ENCODE data around the gene MLPH. TPM values are rescaled to one million over a fixed set of nuclear protein-coding genes. Genes with fewer than 3 reads are reported as not detected.
A peak's percentile ranks its signal among the peaks of the same experiment; 100 is the strongest.

MLPH gene
- total RNA-seq, 1 experiment from 2014 or later, result 27.1 TPM

GRCh38 chr2:237480556-237480955, 6.5 kb upstream of the MLPH start:
- no peak for TF ChIP-seq CTCF (IDR thresholded peaks at IDR 0.05; ENCODE audit: unreplicated experiment)
- DNase-seq (ENCODE audit: unreplicated experiment), result no peak
- H3K27ac Mint-ChIP-seq (ENCODE audit: low read depth, unreplicated experiment), result no peak overlapping the region
- H3K9me3 Mint-ChIP-seq (ENCODE audit: unreplicated experiment), result no peaks in the 10 kb centered on the region
- H3K4me3 Mint-ChIP-seq (ENCODE audit: unreplicated experiment), result no peak overlapping the region
- peaks cover 26% of the 10 kb centered on the region for H3K4me1 Mint-ChIP-seq (ENCODE audit: insufficient read depth, unreplicated experiment)
- ChIA-PET POLR2A (no interaction called here), CTCF (interaction anchor here (1.2 to 2.0 kb wide), 2 partner anchors 32 to 59 kb away, joined by 6 to 7 read pairs; no protein-coding TSS in a partner anchor)
- H3K36me3 Mint-ChIP-seq (ENCODE audit: insufficient read depth, unreplicated experiment), result no peaks in the 10 kb centered on the region
- no TSS peak for BruUV-seq (replicated peaks)
- intact Hi-C loops (cut with micrococcal nuclease), result no loop called here
- no peaks in the 10 kb centered on the region for H3K27me3 Mint-ChIP-seq (ENCODE audit: insufficient read depth, unreplicated experiment)

GRCh38 chr2:237480988-237481525, 6.0 kb upstream of the MLPH start:
- DNase-seq (ENCODE audit: unreplicated experiment), result no peak
- intact Hi-C loops (cut with micrococcal nuclease), result no loop called here
- H3K27ac Mint-ChIP-seq (ENCODE audit: low read depth, unreplicated experiment), result no peak overlapping the region
- peaks cover 22% of the 10 kb centered on the region for H3K4me1 Mint-ChIP-seq (ENCODE audit: insufficient read depth, unreplicated experiment)
- no TSS peak for BruUV-seq (replicated peaks)
- ChIA-PET CTCF (interaction anchor here (0.7 to 2.0 kb wide), 3 partner anchors 13 to 60 kb away, joined by 3 to 7 read pairs (median 6); no protein-coding TSS in a partner anchor), POLR2A (interaction anchor here (1.1 kb wide), 1 partner anchor 237 kb away, joined by 3 read pairs; no protein-coding TSS in a partner anchor)
- no peaks in the 10 kb centered on the region for H3K9me3 Mint-ChIP-seq (ENCODE audit: unreplicated experiment)
- no peaks in the 10 kb centered on the region for H3K27me3 Mint-ChIP-seq (ENCODE audit: insufficient read depth, unreplicated experiment)
- TF ChIP-seq CTCF (IDR thresholded peaks at IDR 0.05; ENCODE audit: unreplicated experiment), result no peak
- H3K36me3 Mint-ChIP-seq (ENCODE audit: insufficient read depth, unreplicated experiment), result no peaks in the 10 kb centered on the region
- no peak overlapping the region for H3K4me3 Mint-ChIP-seq (ENCODE audit: unreplicated experiment)

GRCh38 chr2:237482485-237482884, 4.6 kb upstream of the MLPH start:
- no TSS peak for BruUV-seq (replicated peaks)
- Mint-ChIP-seq H3K27ac (ENCODE audit: low read depth, unreplicated experiment) (peak overlapping the region; percentile 93), H3K4me1 (ENCODE audit: insufficient read depth, unreplicated experiment) (peaks cover 20% of the 10 kb centered on the region), H3K27me3 (ENCODE audit: insufficient read depth, unreplicated experiment) (no peaks in the 10 kb centered on the region), H3K9me3 (ENCODE audit: unreplicated experiment) (no peaks in the 10 kb centered on the region), H3K36me3 (ENCODE audit: insufficient read depth, unreplicated experiment) (no peaks in the 10 kb centered on the region), H3K4me3 (ENCODE audit: unreplicated experiment) (no peak overlapping the region)
- DNase-seq (ENCODE audit: unreplicated experiment), result peak; percentile 34
- intact Hi-C loops (cut with micrococcal nuclease), result loop anchor here (2.0 kb wide), 1 partner anchor 76 kb away; no protein-coding TSS in a partner anchor
- no peak for TF ChIP-seq CTCF (IDR thresholded peaks at IDR 0.05; ENCODE audit: unreplicated experiment)
- ChIA-PET CTCF (interaction anchor here (0.6 to 2.0 kb wide), 7 partner anchors 12 to 290 kb away, joined by 3 to 6 read pairs (median 3); no protein-coding TSS in a partner anchor), POLR2A (interaction anchor here (0.6 to 1.5 kb wide), 5 partner anchors 14 to 212 kb away, joined by 3 to 4 read pairs (median 3); partner anchors contain the start of gene RAB17)

- H3K27me3 Mint-ChIP-seq (ENCODE audit: insufficient read depth, unreplicated experiment), result no peaks in the 10 kb centered on the region
- peak; percentile 78 for DNase-seq (ENCODE audit: unreplicated experiment)
- H3K9me3 Mint-ChIP-seq (ENCODE audit: unreplicated experiment), result no peaks in the 10 kb centered on the region
- TF ChIP-seq CTCF (IDR thresholded peaks at IDR 0.05; ENCODE audit: unreplicated experiment), result peak; percentile 14
- ChIA-PET CTCF (interaction anchor here (0.6 to 1.6 kb wide), 5 partner anchors 12 to 858 kb away, joined by 3 to 4 read pairs (median 3); no protein-coding TSS in a partner anchor), POLR2A (interaction anchor here (0.6 to 1.5 kb wide), 6 partner anchors 15 to 211 kb away, joined by 3 to 4 read pairs (median 3); partner anchors contain the start of gene RAB17)
- BruUV-seq (replicated peaks), result no TSS peak
- peak overlapping the region; percentile 26 for H3K4me3 Mint-ChIP-seq (ENCODE audit: unreplicated experiment)
- H3K4me1 Mint-ChIP-seq (ENCODE audit: insufficient read depth, unreplicated experiment), result peaks cover 21% of the 10 kb centered on the region
- no peaks in the 10 kb centered on the region for H3K36me3 Mint-ChIP-seq (ENCODE audit: insufficient read depth, unreplicated experiment)
- intact Hi-C loops (cut with micrococcal nuclease), result loop anchor here (2.0 kb wide), 1 partner anchor 76 kb away; no protein-coding TSS in a partner anchor
- H3K27ac Mint-ChIP-seq (ENCODE audit: low read depth, unreplicated experiment), result peak overlapping the region; percentile 93
These were observed 3.9 kb upstream of the MLPH start for GRCh38 chr2:237483018-237483731.
